Adrenal gland (tissue), 12 donors: ENCODE measurements around the gene ASMT. TPM values are rescaled to one million over a fixed set of nuclear protein-coding genes. Genes with fewer than 3 reads are reported as not detected.

ENCODE experiments used
- DNase-seq, 7 donors: peaks; one replicate each; pipeline ENCODE4 v3.0.0-alpha.2; 2019 to 2020
- H3K27ac ChIP-seq, 5 donors: fragments of 200-600 bp; sonication (generic) in 4 of 5; 1 replicate in 3 of 5; 2 replicates in 2 of 5; pipeline versions ENCODE4 v1.5.1 to v1.8.0; 2016 to 2020; ENCODE audit warnings: mild to moderate bottlenecking in 1 of 5
- H3K27me3 ChIP-seq: fragments of 200-600 bp; 2 replicates; pipeline ENCODE4 v1.8.0; 2021
- H3K36me3 ChIP-seq, 2 donors: fragments of 200-600 bp; replicated peaks in 1 of 2; 1 replicate in 1 of 2; 2 replicates in 1 of 2; pipeline versions ENCODE4 v1.5.1 to v1.8.0; 2018 to 2022
- H3K4me1 ChIP-seq, 2 donors: fragments of 200-600 bp; replicated peaks in 1 of 2; 1 replicate in 1 of 2; 2 replicates in 1 of 2; pipeline versions ENCODE4 v1.5.1 to v1.8.0; 2018 to 2021
- H3K4me3 ChIP-seq, 4 donors: fragments of 200-600 bp; sonication (generic) in 3 of 4; one replicate each; pipeline ENCODE4 v1.5.1; 2016 to 2018
- H3K9me3 ChIP-seq, 3 donors: fragments of 200-600 bp; sonication (generic) in 1 of 3; replicated peaks in 1 of 3; 1 replicate in 2 of 3; 2 replicates in 1 of 3; pipeline versions ENCODE4 v1.5.1 to v1.8.0; 2016 to 2021
- POLR2A ChIP-seq, 2 donors: fragments of 450-650 bp; IDR thresholded peaks; one replicate each; pipeline ENCODE4 v1.6.1; 2017; ENCODE audit warnings: antibody characterized with exemption in 2 of 2, mild to moderate bottlenecking in 2 of 2, moderate library complexity in 1 of 2
- WGBS, 4 donors: extraction: QIAGEN DNeasy Blood & Tissue Kit in 2 of 4; methylation state at CpG; one replicate each; pipeline versions ENCODE4 v1.1.5 to v1.1.7; 2013 to 2017; 5-methylcytosine and 5-hydroxymethylcytosine counted together
- intact Hi-C, 2 donors: fragments of 100-400 bp; cut with DNase I; formaldehyde crosslinking; loops; one replicate each; pipeline versions ENCODE4 v1.14.1 to v1.15.0; 2022 to 2023
- polyA plus RNA-seq, 3 donors: library from polyadenylated mRNA; stranded (reverse); fragments of 200-250 nt in 2 of 3; fragments of 350-450 nt in 1 of 3; fragmentation: Illumina TruSeq in 1 of 3; extraction: RNeasy Lipid Tissue Mini Kit (QIAGEN cat#74804) in 1 of 3; gene quantifications; one replicate each; pipeline ENCODE4 v1.2.3, GENCODE V29; 2013 to 2014
- total RNA-seq, 9 donors: library from RNA; depleted of rRNA in 4 of 9; stranded (reverse); fragments of >200 nt in 4 of 9; fragments of 120-200 nt in 1 of 9; fragmentation: NEBNext Ultra II Directional in 1 of 9; extraction: Animal tissue kit (Norgen Biotek cat#: 25700) in 1 of 9; gene quantifications; one replicate each; pipeline versions ENCODE4 v1.1.0 to v1.2.4, GENCODE V29; 2013 to 2023
- TF ChIP-seq, protein P1 (sequence below), 6 experiments: fragments of 450-650 bp in 4 of 6; fragments of 200-600 bp in 2 of 6; sonication (generic) in 1 of 6; IDR thresholded peaks; 1 replicate in 5 of 6; 2 replicates in 1 of 6; pipeline versions ENCODE4 v1.5.1 to v1.8.0; 2016 to 2021; ENCODE audit warnings: antibody characterized with exemption in 6 of 6, mild to moderate bottlenecking in 2 of 6, moderate library complexity in 1 of 6
- donor health status: healthy with polysubstance abuse.
- donor health status: Bipolar disorder and iron deficiency.
- donor health status: DM: yes; HTN: yes; CAD: no.
- donor health status: DM: no; HTN: no; CAD: no.
- donor health status: DM: no; HTN: no; CAD: no.
- donor health status: DM: yes; HTN: yes; CAD: no.

ASMT gene
- total and polyA plus RNA-seq, 12 donors = 0.18 to 6.7 (median 0.74) TPM; not detected in 5

DNA sequence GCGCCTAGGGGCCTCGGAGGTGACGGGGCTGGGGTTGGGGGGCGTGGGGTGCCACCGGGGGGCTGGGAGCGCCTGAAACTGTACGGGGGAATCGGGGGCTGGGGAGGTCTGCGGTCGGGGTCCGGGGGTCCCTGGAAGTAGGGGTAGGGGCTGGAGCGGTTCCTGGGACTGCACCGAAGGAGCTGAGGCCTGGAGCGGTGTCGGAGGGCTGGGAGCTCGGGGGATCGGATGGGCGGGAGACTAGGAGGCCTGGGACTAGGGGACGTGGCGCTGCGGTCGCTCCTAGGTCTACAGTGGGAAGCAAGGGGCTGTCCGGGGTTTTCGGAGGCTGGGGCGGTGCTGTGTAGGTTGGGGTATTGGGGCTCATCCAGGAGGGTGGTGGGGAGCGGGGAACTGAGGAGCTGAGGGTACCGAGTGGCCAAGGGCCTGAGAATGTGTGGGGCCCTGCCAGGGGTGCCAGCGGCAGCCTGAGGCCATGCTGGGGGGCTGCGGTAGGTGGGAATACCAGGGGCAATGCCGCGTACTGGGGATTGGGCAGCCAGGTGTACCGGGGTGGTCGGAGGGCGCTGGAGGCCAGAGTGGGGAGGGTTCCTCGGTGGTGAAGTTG, 22.9 kb upstream of the ASMT start:
- 0 to 2% (median 1%) methylated on average over 10 to 35 of the region's 35 CpGs for WGBS, 4 donors

DNA sequence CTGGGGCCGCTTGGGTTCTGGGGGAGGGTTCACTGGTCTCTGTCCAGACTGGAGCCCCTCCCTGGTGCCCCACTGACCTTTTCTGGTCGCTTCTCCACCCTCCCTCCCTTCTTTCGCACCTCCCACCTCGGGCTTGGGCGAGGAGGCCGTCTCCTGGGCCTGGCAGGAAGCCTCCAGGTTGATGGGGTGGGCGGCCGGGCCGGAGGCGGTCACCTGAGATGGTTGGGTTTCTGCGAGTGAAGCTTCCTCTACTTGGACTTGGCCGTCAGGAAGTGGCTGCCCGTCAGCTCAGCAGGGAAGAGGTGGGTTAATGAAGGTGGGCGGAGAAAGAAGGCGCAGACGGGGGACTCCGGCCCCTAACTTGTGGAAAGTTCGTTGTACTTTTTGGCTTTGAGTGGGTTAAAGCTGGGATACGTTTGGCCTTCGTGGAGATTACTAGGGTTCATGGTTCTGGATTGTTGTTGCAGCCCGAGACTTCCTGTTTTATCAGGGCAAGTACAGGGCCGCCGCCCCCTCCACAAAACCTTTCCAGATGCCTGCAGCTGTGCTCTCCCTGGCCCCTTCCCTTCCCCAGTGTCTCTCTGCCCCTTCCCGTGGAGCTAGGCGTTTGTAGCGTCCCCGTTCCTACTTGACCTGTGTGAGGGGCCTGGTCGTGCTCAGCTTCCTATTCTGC, 22.3 kb upstream of the ASMT start:
- H3K4me3 ChIP-seq = peak overlapping the region; percentile 1 to 98 (median 44)
- H3K27me3 ChIP-seq = no peaks in the 10 kb centered on the region
- no peaks in the 10 kb centered on the region for H3K9me3 ChIP-seq
- DNase-seq = peak in 5 of 7 donors; percentile 47 to 60 (median 53)
- H3K36me3 ChIP-seq = peaks cover 0 to 41% of the 10 kb centered on the region in 2 donors
- TF ChIP-seq, protein P1, sequence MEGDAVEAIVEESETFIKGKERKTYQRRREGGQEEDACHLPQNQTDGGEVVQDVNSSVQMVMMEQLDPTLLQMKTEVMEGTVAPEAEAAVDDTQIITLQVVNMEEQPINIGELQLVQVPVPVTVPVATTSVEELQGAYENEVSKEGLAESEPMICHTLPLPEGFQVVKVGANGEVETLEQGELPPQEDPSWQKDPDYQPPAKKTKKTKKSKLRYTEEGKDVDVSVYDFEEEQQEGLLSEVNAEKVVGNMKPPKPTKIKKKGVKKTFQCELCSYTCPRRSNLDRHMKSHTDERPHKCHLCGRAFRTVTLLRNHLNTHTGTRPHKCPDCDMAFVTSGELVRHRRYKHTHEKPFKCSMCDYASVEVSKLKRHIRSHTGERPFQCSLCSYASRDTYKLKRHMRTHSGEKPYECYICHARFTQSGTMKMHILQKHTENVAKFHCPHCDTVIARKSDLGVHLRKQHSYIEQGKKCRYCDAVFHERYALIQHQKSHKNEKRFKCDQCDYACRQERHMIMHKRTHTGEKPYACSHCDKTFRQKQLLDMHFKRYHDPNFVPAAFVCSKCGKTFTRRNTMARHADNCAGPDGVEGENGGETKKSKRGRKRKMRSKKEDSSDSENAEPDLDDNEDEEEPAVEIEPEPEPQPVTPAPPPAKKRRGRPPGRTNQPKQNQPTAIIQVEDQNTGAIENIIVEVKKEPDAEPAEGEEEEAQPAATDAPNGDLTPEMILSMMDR (IDR thresholded peaks at IDR 0.05) = no peak
- TF ChIP-seq POLR2A (IDR thresholded peaks at IDR 0.05) = no peak
- H3K27ac ChIP-seq = peak overlapping the region; percentile 14 to 94 (median 82)
- intact Hi-C loops = no loop called here
- WGBS, 4 donors = 1 to 4% (median 2%) methylated on average over 18 to 28 of the region's 28 CpGs
- H3K4me1 ChIP-seq = peaks cover 14 to 31% of the 10 kb centered on the region in 2 donors

More for the DNA sequence above, 22.9 kb upstream of the ASMT start:
- peak in 6 of 7 donors; percentile 22 to 53 (median 38) for DNase-seq
- peak overlapping the region; percentile 1 to 98 (median 44) for H3K4me3 ChIP-seq
- TF ChIP-seq, protein P1 (IDR thresholded peaks at IDR 0.05) = no peak
- TF ChIP-seq POLR2A (IDR thresholded peaks at IDR 0.05) = no peak
- no peaks in the 10 kb centered on the region for H3K9me3 ChIP-seq
- peaks cover 0 to 35% of the 10 kb centered on the region in 2 donors for H3K36me3 ChIP-seq
- H3K4me1 ChIP-seq = peaks cover 14 to 31% of the 10 kb centered on the region in 2 donors
- H3K27ac ChIP-seq = peak overlapping the region; percentile 14 to 94 (median 82)
- intact Hi-C loops = no loop called here
- no peaks in the 10 kb centered on the region for H3K27me3 ChIP-seq

DNA sequence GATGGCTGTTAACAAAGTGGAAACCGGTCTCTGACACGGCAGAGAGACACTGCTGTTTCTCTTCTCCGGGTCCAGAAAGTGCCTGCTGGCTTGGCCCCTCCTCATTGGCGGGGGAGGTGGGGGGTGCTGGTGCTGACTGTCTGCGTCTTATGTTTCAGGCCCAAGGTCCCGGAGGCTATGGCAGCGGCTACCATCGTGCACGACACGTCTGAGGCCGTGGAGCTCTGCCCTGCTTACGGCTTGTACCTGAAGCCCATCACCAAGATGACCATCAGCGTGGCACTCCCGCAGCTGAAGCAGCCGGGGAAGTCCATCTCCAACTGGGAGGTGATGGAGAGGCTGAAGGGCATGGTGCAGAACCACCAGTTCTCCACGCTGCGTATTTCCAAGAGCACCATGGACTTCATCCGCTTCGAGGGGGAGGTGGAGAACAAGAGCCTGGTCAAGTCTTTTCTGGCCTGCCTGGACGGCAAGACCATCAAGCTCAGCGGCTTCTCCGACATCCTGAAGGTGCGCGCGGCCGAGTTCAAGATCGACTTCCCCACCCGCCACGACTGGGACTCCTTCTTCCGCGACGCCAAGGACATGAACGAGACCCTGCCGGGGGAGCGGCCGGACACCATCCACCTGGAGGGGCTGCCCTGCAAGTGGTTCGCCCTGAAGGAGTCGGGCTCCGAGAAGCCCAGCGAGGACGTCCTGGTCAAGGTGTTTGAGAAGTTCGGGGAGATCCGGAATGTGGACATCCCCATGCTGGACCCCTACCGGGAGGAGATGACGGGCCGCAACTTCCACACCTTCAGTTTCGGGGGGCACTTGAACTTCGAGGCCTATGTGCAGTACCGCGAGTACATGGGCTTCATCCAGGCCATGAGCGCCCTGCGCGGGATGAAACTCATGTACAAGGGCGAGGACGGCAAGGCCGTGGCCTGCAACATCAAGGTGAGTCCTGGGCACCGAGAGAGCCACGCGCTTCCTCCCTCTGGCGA, 21.3 kb upstream of the ASMT start:
- peak overlapping the region in 2 of 4 donors; percentile 57 to 98 for H3K4me3 ChIP-seq
- WGBS, 4 donors = 68 to 78% (median 69%) methylated on average over 38 to 60 of the region's 60 CpGs

More for the DNA sequence above, 21.3 kb upstream of the ASMT start:
- peak overlapping the region in 4 of 5 donors; percentile 82 to 94 (median 82) for H3K27ac ChIP-seq
- H3K36me3 ChIP-seq = peaks cover 0 to 51% of the 10 kb centered on the region in 2 donors
- peaks cover 14 to 31% of the 10 kb centered on the region in 2 donors for H3K4me1 ChIP-seq
- no peaks in the 10 kb centered on the region for H3K27me3 ChIP-seq
- TF ChIP-seq POLR2A (IDR thresholded peaks at IDR 0.05) = peak in 1 of 2 donors; percentile 25
- TF ChIP-seq, protein P1 (IDR thresholded peaks at IDR 0.05) = no peak
- intact Hi-C loops = no loop called here
- no peaks in the 10 kb centered on the region for H3K9me3 ChIP-seq
- DNase-seq = peak; percentile 50 to 77 (median 61)
